ENCODE data around the gene ST7. TPM values are rescaled to one million over a fixed set of nuclear protein-coding genes. Genes with fewer than 3 reads are reported as not detected.

ST7 gene
- total RNA-seq, 1 experiment from 2014 or later: 12.9 TPM

DNA sequence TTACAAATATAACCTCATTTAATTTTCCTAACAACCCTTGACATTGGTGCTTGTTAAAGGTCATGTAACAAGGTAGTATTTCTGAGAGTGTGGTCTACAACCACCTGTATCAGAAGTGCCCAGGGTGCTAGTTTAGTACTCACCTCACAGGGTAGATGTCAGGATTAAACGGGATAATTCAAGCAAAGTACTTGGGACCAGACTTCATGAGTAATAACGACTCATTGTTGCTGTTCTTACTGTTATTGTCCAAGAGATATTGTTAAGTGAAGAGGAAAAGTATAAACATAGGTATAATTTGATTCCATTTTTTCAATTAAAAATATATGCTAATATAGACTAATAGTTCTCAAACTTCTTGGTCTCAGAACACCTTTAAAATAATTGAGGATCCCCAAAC lies 190.3 kb downstream of the ST7 start:
- TF ChIP-seq, protein P1, sequence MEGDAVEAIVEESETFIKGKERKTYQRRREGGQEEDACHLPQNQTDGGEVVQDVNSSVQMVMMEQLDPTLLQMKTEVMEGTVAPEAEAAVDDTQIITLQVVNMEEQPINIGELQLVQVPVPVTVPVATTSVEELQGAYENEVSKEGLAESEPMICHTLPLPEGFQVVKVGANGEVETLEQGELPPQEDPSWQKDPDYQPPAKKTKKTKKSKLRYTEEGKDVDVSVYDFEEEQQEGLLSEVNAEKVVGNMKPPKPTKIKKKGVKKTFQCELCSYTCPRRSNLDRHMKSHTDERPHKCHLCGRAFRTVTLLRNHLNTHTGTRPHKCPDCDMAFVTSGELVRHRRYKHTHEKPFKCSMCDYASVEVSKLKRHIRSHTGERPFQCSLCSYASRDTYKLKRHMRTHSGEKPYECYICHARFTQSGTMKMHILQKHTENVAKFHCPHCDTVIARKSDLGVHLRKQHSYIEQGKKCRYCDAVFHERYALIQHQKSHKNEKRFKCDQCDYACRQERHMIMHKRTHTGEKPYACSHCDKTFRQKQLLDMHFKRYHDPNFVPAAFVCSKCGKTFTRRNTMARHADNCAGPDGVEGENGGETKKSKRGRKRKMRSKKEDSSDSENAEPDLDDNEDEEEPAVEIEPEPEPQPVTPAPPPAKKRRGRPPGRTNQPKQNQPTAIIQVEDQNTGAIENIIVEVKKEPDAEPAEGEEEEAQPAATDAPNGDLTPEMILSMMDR (conservative IDR thresholded peaks at IDR 0.05): no peak
- H3K79me1 ChIP-seq (ENCODE audit: insufficient read depth, low read depth, low read length, poor library complexity, severe bottlenecking): no peaks in the 10 kb centered on the region
- DNase-seq: no peak
- no peak overlapping the region for H4K8ac ChIP-seq (replicated peaks; ENCODE audit: insufficient read length, low read depth, low read length)
- H3K4me2 ChIP-seq (ENCODE audit: insufficient read depth, insufficient read length, low read length): no peak overlapping the region
- no peak overlapping the region for H3K14ac ChIP-seq (ENCODE audit: insufficient read depth, low read length)
- no peak overlapping the region for H3K56ac ChIP-seq (ENCODE audit: insufficient read length, low read depth, low read length)
- H4K91ac ChIP-seq (ENCODE audit: insufficient read length, low read depth, low read length): no peak overlapping the region
- no peaks in the 10 kb centered on the region for H3K23me2 ChIP-seq (ENCODE audit: insufficient read length, low read depth, low read length, poor library complexity, severe bottlenecking)
- H3K4ac ChIP-seq (ENCODE audit: low read depth, low read length): no peak overlapping the region
- WGBS (ENCODE audit: extremely low coverage, insufficient read length, low lambda C conversion rate): no CpG with 5 or more reads among the region's 2 CpGs
- H2BK20ac ChIP-seq (ENCODE audit: low read depth, low read length, poor library complexity, severe bottlenecking): no peak overlapping the region
- H3T11ph ChIP-seq (ENCODE audit: low read length): no peak overlapping the region
- no peak overlapping the region for H2AFZ ChIP-seq (ENCODE audit: low read length)
- H3K4me3 Mint-ChIP-seq: no peak overlapping the region
- H3K27ac ChIP-seq (ENCODE audit: insufficient read length, low read depth, low read length): no peak overlapping the region
- no peaks in the 10 kb centered on the region for H3K79me2 ChIP-seq (ENCODE audit: insufficient read depth, low read length)
- H2BK15ac ChIP-seq (ENCODE audit: low read depth, low read length): no peak overlapping the region
- no peaks in the 10 kb centered on the region for H4K20me1 ChIP-seq (ENCODE audit: control insufficient read depth, insufficient read depth, insufficient read length)
- no peaks in the 10 kb centered on the region; a peak in 1 of 5 replicates for H3K9me3 Mint-ChIP-seq
- H3K4me1 Mint-ChIP-seq: peaks cover 41 to 45% of the 10 kb centered on the region in 2 experiments
- H3K23ac ChIP-seq (ENCODE audit: insufficient read length, low read depth, low read length): no peak overlapping the region
- H3K27me3 ChIP-seq (ENCODE audit: insufficient read depth, low read length): no peaks in the 10 kb centered on the region
- no peaks in the 10 kb centered on the region for H3K9me3 ChIP-seq (ENCODE audit: control insufficient read depth, low read depth, low read length)
- no peak overlapping the region for H2BK120ac ChIP-seq (ENCODE audit: low read depth, low read length, poor library complexity, severe bottlenecking)
- H3K4me1 ChIP-seq (ENCODE audit: insufficient read depth, low read length): peaks cover 4% of the 10 kb centered on the region; the same call in 1 of the 2 replicates
- no peak overlapping the region for H2AK5ac ChIP-seq (ENCODE audit: insufficient read length, low read length)
- H4K5ac ChIP-seq (ENCODE audit: insufficient read length, low read depth, low read length): no peak overlapping the region
- H2BK5ac ChIP-seq (ENCODE audit: insufficient read length, low read length): no peak overlapping the region
- H3K27ac Mint-ChIP-seq: no peak overlapping the region
- H3K18ac ChIP-seq (ENCODE audit: insufficient read length, low read depth, low read length): no peak overlapping the region
- no peaks in the 10 kb centered on the region; a peak in 1 of 7 replicates for H3K36me3 Mint-ChIP-seq (ENCODE audit: insufficient read depth in 1 of 3, low read depth in 3 of 3)
- H2BK12ac ChIP-seq (ENCODE audit: insufficient read length, low read depth, low read length): no peak overlapping the region
- H3K27me3 Mint-ChIP-seq (ENCODE audit: low read depth): no peaks in the 10 kb centered on the region
- no peak overlapping the region for H3K9ac ChIP-seq (ENCODE audit: extremely low read depth, insufficient read length, low read length)
